ENCODE measurements around the gene ANTXR1. TPM values are rescaled to one million over a fixed set of nuclear protein-coding genes. Genes with fewer than 3 reads are reported as not detected.

The ANTXR1 gene
- polyA plus RNA-seq, 1 experiment: 87.1 TPM

GRCh38 chr2:69118609-69119008, 105.6 kb downstream of the ANTXR1 start:
- no peak for TF ChIP-seq CTCF (IDR thresholded peaks at IDR 0.05; ENCODE audit: insufficient read depth, low read depth, low read length)
- Histone ChIP-seq H3K36me3 (ENCODE audit: control insufficient read depth, insufficient read depth, low read length) (no peaks in the 10 kb centered on the region; the same call in 1 of the 2 replicates), H3K4me3 (ENCODE audit: low read depth, low read length) (no peak overlapping the region), H3K27me3 (ENCODE audit: control insufficient read depth, insufficient read depth, low read length) (no peaks in the 10 kb centered on the region)
- no peak for DNase-seq (ENCODE audit: low read depth)
- ChIA-PET CTCF (no interaction called here), POLR2A (interaction anchor here (0.6 kb wide), 1 partner anchor 633 kb away, joined by 3 read pairs; no protein-coding TSS in a partner anchor)

- Histone ChIP-seq H3K36me3 (ENCODE audit: control insufficient read depth, insufficient read depth, low read length) (peaks cover under 1% of the 10 kb centered on the region; the same call in 1 of the 2 replicates), H3K27me3 (ENCODE audit: control insufficient read depth, insufficient read depth, low read length) (no peaks in the 10 kb centered on the region), H3K4me3 (ENCODE audit: low read depth, low read length) (no peak overlapping the region)
- POLR2A ChIA-PET: interaction anchor here (0.6 kb wide), 1 partner anchor 634 kb away, joined by 3 read pairs; no protein-coding TSS in a partner anchor
- no peak for TF ChIP-seq CTCF (IDR thresholded peaks at IDR 0.05; ENCODE audit: insufficient read depth, low read depth, low read length)
- CTCF ChIA-PET: no interaction called here
- DNase-seq (ENCODE audit: low read depth): no peak
Observed at GRCh38 chr2:69119104-69119894, 106.3 kb downstream of the ANTXR1 start.

GRCh38 chr2:69122271-69122670, 109.3 kb downstream of the ANTXR1 start:
- TF ChIP-seq CTCF (IDR thresholded peaks at IDR 0.05; ENCODE audit: insufficient read depth, low read depth, low read length): no peak
- DNase-seq (ENCODE audit: low read depth): peak; percentile 43
- Histone ChIP-seq H3K27me3 (ENCODE audit: control insufficient read depth, insufficient read depth, low read length) (no peaks in the 10 kb centered on the region), H3K4me3 (ENCODE audit: low read depth, low read length) (no peak overlapping the region), H3K36me3 (ENCODE audit: control insufficient read depth, insufficient read depth, low read length) (peaks cover 11% of the 10 kb centered on the region)
- ChIA-PET POLR2A (interaction anchor here (0.5 to 0.6 kb wide), 2 partner anchors 8 to 876 kb away, joined by 3 to 5 read pairs; no protein-coding TSS in a partner anchor), CTCF (interaction anchor here (1.2 to 1.8 kb wide), 2 partner anchors 31 to 71 kb away, joined by 3 to 4 read pairs; no protein-coding TSS in a partner anchor)

GRCh38 chr2:69123182-69123581, 110.2 kb downstream of the ANTXR1 start:
- H3K36me3 ChIP-seq (ENCODE audit: control insufficient read depth, insufficient read depth, low read length): peaks cover 15% of the 10 kb centered on the region

More at GRCh38 chr2:69123182-69123581, 110.2 kb downstream of the ANTXR1 start:
- CTCF ChIA-PET: interaction anchor here (1.8 kb wide), 1 partner anchor 30 kb away, joined by 4 read pairs; no protein-coding TSS in a partner anchor
- H3K4me3 ChIP-seq (ENCODE audit: low read depth, low read length): no peak overlapping the region
- no peak for TF ChIP-seq CTCF (IDR thresholded peaks at IDR 0.05; ENCODE audit: insufficient read depth, low read depth, low read length)
- no peaks in the 10 kb centered on the region for H3K27me3 ChIP-seq (ENCODE audit: control insufficient read depth, insufficient read depth, low read length)
- no peak for DNase-seq (ENCODE audit: low read depth)
- POLR2A ChIA-PET: no interaction called here

Measured in BJ (cell line).